Kasumi-1 (cell line): ENCODE measurements around the gene HS3ST4.

ENCODE experiments used
- DNase-seq, 2 experiments: peaks; one replicate each; lab custom pipeline; 2025; lab: John Stamatoyannopoulos, UW

The HS3ST4 gene

DNA sequence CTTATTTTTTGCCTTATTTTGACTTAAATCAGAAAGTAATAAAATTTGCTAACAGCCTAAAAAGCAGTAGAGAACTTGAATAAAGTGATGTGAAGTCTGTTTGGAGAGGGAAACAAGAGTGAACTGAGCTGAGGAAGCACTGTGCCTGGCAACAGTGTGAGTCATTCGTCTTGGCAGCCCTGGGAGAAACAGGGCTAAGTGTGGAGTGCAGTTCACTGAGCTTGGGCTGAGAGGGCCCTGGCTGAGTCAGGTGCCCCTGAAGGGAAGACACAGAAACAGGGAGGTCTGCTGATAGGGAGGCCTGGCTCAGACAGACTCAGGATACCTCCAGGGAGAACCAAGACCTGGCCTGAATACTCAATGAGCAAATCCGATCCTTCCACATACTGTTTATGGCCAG is 132.1 kb downstream of the HS3ST4 start:
- DNase-seq: no peak

DNA sequence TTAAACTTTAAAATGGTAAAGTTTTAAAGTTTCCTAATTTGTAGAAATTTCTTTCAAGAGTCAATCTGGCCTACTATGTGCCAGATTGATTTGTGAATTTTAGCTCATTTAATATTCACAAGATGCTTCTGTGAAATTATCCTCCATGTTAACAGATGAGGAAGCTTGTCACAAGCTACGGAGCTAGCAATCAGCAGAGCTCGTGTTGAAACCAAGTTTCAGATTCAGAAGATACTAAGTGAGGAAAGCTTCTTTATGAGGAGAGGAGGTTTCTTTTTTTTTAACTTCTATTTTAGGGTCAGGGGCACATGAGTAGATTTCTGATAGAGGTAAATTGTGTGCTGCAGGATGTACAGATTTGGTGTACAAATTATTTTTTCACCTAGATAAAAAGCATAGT is 135.9 kb downstream of the HS3ST4 start:
- DNase-seq: no peak

DNA sequence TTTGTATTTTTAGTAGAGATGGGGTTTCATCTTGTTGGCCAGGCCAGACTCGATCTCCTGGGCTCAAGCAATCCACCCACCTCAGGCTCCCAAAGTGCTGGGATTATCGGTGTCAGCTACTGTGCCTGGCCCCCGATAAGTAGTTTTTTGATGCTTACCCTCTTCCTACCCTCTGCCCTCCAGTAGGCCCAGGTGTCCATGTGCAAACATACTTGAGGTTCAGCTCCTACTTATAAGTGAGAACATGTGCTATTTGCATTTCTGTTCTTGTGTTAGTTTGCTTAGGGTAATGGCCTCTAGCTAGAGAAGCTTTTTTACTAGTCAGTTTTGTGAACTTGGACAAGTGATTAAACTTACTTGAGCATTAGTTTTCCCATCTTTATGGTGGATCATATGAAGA is 136.8 kb downstream of the HS3ST4 start:
- DNase-seq: no peak

DNA sequence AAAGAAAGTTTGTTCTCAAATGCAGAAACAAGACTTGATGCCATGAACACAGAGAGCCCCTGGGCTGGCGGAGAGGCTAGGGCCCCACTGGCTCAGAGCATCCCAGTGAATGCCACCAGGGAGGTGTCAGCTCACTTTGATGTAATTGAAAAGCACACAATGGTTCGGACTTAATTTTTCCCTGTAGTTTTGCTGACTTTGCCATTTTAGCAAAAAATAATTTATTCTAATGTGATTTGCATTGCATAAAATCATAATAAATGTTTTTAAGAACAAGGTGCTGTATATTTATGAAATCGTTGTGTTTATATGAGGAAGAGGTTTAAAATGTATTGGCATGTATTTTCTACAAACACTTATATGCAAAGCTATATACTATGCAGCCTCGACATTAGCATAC is 140.5 kb downstream of the HS3ST4 start:
- no peak for DNase-seq

DNA sequence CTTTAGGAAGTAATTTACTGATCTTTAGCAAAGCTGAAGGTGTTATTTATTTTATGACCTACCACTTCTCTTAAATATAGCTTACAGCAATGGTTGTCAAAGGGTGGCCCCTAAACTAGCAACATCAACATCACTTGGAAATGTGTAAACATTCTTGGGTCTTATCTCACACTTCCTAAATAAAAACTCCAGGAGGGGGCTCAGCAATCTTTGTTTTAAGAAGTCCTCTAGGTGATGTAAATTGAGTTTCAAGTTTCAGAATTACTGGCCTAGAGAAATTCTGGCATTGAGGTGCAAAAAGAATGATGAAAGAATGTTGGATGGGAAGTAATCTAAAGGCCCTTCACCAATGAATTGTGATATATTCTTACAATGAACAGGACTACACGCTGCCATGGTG is 142.3 kb downstream of the HS3ST4 start:
- DNase-seq: no peak

DNA sequence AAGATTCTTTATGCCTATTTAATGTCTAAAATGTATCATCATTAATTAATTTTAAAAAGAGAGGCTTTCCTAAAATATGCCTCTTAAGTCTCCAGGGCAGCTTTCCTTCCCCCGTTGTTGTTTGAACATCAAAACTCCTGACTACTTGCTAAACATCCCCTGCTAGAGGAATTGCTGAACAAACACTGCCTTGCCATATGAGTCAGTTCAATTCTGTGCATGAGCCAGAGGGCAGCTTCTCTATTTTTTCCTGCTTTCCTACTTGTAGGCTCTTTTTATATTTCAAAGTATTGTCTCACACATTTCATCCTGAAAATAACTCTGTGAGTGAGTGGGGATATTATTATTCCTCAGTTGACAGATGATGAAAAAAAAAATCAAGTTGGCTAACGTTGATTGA is 143.4 kb downstream of the HS3ST4 start:
- no peak for DNase-seq

DNA sequence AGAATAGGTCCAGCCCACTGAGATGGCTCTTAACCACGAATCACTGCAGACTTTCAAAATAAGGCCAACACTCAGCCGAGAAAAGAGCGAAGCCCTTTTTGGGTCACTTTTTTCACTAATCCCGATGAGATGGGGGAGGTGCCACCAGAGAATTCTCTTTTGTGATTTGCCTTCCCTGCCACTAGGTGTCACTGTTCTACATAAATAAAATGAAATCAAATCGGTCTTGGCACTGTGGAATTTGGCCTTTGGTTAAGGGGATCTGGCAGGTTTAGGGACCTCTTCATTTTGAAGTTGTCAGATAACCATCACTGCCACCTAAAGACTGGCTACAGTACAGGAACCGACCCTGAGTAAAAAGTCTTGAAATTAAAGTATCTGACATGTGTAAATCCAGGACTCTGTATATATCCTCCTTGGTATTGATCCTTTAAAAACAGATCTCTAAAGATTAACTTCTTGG is 147.0 kb downstream of the HS3ST4 start:
- DNase-seq: peak; percentile 27 to 48

DNA sequence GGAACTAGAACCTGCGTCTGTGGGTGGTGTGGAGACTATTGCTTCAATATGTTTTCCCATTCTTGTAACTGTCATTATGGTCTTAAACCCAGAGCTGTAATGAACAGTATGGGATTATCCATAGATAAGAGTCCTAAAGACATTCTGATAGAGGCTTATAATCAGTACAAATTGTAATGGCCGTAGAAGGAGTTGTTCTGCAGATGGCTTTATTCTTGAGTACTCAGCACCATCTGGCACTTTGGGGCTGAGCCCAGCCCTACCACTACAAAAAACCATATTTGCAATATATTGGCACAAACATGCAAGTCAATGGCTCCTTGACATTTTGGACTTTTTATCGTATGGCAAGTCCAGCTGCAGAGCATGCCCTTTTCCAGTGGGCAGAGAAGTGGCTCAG is 150.0 kb downstream of the HS3ST4 start:
- DNase-seq: no peak

DNA sequence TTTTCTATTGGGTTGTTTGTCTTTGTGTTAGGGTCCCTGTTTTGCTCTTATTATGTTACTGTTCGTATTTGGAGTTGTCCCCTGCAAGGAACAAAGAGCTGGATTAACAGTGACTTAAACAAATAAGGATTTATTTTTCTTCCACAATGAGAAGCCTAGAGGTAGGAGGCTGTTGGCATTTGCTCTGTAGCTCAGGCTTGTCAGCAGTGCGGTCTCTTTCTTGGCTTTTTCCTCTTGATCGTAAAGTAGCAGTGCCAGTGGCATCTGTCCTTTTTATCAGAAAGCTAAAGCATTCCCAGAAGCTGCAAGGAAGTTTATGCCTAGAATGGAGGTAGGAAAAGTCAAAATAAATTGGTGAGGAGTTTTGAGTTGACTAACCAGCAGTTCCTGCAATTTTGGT is 154.1 kb downstream of the HS3ST4 start:
- no peak for DNase-seq

DNA sequence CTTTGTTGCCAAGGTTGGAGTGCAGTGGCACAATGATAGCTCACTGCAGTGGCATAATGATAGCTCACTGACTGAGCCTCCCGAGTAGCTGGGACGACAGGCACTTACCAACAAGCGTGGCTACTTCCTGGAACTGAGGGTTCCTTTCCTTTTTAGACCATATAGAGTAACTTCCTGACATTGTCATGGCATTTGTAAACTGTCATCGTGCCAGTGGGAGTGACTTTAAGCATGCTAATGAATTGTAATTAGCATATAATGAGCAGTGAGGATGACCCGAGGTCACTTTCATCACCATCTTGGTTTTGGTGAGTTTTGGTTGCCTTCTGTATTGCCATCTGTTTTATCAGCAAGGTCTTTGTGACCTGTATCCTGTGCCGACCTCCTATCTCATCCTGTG is 162.4 kb downstream of the HS3ST4 start:
- no peak for DNase-seq

DNA sequence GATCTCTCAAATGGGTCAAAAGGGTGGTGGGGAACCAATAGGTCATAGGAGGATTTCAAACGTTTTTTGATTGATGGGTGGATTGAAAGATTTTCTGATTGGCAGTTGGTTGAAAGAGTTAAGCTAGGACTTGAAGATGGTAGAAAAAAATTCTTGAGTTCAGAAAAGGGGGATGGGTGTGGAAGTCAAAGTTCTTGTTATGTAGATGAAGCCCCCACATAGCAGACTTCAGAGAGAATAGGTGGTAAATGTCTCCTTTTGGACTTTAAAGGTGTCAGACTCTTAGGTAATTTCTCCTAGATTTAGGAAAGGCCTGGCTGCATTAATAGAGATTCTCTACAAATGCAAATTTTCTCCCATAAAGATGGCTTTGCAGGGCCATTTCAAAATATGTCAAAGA is 163.3 kb downstream of the HS3ST4 start:
- no peak for DNase-seq

DNA sequence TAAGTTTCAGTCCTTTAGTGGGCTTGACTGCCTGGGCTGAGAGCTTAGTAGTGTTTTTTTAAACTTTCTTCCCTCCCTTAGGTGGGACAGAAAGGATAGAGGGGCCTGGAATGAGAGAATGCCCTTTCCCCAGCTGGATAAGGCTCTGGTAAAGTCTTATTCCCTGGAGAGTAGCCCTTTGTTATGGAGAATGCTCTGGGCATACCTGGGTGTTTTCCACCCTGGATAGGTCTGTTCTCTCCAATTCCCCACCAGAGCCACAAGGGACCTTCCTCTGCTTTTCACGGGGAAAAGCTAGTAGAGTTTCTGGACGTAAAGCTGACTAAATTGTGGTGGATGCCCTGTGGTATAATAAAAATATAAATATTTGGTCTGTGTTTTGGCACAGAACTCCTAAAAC is 164.1 kb downstream of the HS3ST4 start:
- no peak for DNase-seq

DNA sequence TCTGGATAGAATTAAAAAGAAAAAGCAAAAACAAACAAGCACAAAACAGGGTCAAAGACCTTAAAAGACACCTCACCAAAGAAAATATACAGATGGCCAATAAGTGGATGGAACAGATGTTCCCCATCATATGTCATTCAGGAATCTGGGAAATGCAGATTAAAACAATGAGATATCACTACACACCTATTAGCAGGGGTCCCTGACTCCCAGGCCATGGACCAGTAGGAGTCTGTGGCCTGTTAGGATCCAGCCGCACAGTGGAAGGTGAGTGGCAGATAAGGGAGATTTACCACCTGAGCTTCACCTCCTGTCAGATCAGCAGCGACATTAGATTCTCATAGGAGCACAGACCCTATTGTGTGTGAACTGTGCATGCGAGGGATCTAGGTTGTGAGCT is 167.9 kb downstream of the HS3ST4 start:
- no peak for DNase-seq

DNA sequence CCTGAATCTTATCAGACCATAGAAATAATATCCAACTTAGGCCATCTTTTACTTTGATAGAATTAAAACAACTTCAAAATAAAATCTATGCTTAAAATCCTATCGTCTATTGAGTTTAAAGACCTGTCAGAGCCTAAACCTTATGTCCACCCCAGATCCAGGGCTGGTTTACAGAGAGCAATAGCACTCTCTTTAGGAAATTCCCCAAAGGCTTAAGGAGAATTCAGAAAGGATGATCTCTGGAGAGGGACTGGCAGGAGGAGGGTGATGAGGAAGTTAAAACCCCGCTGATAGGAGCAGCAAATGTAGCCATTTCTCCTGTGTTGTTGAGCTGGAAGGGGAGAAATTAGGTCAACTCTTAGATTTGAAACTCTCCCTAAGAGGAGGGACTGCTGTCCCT is 175.3 kb downstream of the HS3ST4 start:
- DNase-seq: no peak

DNA sequence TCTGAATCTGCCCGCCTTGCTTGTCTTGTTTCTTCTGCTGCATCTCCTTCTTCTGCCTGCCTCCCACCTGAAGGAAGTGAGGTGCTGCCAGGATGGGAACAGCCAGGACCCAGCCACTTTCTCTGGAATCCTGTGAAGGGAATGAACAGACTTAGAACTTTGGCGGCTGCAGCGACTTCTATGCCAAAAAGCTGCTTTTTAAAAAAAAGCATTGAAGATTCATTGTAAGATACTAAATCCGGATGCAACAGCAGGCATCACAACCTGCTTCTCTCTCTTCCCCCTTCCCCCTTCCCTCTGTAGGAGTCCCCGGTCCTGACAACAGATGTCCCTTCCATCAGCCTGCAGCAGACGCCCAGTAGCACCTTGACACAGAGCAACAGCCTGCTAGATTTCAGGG is 176.3 kb downstream of the HS3ST4 start:
- DNase-seq: no peak

DNA sequence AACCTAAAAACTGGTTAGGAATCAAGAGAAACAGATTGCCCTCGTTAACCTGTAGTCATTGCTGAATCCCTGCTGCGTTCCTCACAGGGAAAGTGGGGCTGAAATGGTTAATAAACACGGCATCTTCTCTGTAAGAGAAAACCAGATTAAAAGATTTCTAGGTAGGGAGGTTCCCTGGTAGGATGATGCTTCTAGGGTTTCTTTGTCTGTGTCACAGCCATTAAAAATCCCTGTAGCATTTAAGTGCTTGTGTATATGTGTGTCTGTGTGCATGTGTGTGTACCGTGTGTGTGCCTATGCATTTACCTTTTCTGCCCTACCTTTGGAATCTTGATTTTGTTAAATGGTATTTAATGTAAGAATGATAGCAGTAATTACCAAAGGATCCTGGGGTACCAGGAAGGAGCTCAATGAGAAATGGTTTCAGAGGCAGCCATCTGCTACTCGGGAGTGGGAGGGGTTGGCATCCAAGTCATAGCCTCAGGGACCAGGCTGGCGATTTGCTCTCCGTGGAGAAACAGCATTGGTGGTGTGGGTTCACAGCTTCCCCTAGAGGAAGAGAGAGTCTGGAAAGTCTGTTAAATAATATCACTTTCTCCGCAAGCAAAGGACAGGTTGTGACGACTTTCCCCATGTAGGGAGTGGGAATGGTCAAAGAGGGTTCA is 177.1 kb downstream of the HS3ST4 start:
- DNase-seq: no peak

DNA sequence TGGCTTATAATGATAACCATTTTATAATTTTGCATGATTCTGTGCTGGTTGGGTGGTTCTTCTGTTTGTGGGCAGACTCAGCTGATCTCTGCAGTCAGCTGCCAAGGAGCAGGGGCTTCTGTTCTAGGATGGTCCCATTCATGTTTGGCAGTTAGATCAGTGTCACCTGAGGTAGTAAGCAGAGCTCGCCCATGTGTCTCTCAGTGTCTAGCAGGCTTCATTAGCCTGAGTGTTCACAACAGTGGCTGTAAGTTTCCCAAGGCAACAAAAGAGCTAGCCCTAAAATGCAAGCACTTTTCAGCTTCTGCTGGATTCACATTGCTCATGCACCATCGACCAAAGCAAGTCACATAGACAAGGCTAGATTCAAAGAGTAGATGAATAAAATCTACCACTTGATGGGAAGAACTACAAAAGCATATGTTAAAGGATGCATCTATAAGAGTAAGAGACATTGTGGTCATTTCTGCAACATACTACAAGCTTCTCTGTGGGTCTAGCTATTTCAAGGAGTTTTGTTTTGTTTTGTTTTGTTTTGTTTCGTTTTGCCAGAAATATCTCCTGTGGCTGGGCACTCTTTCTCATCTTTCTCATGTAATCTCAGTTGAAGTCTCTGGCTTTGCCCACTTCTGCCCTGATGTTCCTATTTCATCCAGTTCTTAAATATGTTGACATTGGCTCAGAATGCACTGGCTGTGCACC is 180.8 kb downstream of the HS3ST4 start:
- no peak for DNase-seq

DNA sequence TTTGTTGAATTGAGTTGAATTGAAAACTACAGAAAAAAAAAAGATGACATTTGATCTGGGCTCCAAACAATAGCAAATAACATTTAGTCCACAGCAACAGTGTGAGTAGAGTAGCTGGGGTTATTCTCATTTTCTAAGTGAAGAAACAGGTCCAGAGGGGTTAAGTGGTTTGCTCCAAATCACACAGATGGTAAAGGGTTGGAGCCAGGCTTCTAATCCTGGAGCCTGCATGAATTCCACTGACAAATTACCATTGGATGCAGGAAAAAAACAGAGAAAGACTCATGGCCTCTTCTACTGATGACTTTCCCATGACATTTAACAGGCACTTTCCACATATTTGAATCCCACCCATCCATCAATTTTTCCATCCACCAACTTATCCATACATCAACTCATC is 182.4 kb downstream of the HS3ST4 start:
- DNase-seq: no peak

DNA sequence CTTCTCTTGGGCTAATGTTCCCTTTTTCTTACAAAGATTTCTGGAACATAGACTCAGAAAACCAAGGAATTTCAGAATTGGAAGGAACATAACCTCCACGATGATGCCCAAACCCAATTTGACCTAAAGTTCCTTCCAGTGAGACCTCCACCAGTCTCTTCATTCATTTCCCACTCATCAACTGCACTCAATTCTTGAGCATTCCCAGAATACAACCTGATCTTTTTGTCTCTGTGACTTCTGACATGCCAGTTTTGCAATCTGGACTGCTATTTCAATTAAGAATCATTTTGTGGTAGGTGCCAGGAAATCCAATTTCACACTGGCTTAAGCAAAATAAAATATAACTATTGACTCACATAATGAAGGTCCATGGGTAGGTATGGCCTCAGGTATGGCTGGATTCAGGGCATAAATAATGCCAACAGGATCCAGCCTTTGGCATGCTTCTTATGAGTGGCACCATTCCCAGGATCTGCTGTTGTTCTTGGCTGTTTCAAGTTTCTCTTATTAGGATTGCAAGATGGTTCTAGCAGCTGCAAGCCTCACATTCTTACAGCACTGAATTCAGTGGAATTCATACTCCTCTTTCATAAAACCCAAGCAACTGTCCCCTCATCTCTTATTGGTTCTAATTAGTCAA is 184.3 kb downstream of the HS3ST4 start:
- no peak for DNase-seq

DNA sequence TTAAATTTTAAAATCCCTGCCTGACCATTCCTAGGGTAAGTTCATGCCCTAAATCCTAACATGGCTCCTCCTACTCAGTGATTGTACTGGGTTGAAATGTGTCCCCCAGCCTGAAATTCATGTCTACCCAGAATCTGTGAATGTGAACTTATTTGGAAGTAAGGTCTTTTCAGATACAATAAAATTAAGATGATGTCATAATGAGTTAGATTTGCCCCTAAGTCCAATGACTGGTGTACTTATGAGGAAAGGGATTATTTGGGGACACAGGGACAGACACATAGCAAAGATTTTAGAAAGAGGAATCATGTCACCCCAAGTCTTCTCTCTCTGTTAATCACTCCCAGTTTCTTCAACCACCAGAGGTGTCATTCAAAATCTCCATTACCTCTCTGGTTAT is 185.3 kb downstream of the HS3ST4 start:
- DNase-seq: no peak

DNA sequence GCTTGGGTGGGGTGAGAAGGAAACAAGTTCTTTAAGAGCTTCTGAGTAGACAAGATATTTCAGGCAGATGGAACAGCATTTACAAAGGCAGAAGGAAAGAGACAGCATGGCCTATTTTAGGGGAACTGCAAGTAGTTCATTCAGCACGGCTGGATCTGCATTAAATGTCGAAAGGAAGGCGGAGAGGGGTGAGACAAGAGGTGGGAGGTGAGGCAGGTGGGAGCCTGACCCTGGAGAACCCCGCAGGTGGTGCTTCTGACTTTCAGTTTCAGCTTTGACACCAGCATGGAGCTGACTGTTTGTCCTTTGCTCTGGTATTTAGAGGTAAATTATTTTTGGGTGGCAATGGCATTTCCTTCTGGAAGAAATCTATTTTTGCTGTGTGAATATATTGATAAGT is 194.8 kb downstream of the HS3ST4 start:
- no peak for DNase-seq

DNA sequence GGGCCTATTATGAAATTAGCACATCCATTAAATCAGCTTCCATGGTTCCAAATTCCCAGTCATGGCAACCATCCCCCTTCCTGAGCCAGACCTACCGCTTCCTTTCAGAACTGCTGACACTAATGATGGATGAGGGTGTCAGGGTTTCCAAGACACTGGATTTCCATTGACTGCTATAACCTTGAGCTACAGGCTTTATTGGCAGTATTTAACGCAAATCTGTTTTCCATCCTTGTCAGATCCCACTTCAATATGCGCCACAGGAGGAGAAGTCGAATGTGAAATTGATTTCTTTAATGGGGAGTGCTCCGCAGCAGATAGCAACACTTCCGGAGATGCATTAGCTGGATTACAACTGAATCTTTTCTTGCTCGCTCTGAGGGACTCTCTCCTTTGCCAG is 197.1 kb downstream of the HS3ST4 start:
- no peak for DNase-seq

DNA sequence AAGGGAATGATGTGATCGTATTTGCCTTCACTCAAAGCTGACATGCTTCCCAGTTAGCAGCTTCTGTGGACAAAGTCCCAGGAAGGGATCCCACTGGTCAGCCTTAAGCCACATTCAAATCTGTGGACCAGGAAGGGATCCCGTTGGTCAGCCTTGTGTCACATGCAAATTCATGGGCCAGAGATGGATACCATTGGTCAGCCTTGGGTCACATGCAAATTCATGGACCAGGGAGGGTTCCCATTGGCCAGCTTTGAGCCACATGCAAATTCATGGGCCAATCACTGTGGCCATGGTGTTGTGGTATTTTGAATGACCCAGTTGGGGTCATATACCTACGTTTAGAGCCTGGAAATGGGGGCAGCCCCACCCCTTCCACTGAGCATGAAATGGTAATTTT is 201.6 kb downstream of the HS3ST4 start:
- no peak for DNase-seq

DNA sequence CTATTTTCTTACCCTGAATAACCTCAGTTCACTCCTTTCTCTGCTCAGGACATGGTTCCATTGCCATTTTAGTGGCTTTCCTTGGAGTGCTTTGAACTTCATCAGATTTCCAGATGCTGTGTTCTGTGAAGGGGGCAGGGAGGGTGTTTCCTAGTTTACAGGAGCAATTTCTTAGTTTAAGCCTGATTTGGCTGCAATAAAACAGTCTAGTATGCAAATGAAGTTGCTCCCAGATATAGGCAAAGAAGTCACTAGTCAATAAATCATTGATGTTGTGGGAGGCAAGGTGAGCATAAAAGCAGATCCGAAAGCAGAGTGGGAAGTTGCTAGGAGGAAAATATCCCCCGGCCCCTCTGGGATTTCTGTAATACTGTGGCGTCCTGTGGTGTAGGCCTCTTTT is 202.3 kb downstream of the HS3ST4 start:
- no peak for DNase-seq
